ENCODE data around the gene ASTL. TPM values are rescaled to one million over a fixed set of nuclear protein-coding genes. Genes with fewer than 3 reads are reported as not detected.

Gene ASTL
- total and polyA plus RNA-seq, 12 donors, result 0.16 TPM; not detected in 11

DNA sequence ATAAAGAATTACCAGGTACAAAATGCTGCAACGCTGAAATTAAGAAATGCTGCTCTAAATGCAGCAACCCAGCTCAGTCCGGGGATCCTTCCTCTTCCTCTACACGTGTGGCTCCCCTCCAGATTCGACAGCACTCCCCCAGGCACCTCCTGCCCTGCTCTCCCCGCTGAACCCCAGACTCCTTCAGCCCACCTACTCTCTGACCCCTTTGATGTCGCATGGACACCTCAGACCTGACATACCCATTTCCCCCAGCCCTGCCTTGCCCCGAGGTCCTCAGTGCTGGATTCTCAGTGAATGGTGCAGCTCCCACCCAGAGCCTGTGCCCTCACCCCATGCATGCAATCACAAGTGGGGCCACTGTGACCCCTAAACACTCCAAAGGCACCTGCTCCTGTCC is 17.3 kb downstream of the ASTL start:
- Histone ChIP-seq H3K4me1 (peaks cover 0 to 12% (median 8%) of the 10 kb centered on the region in 9 donors), H3K9me3 (no peaks in the 10 kb centered on the region), H3K27ac (no peak overlapping the region), H3K36me3 (no peaks in the 10 kb centered on the region), H3K27me3 (peaks cover 0 to 51% (median 25%) of the 10 kb centered on the region in 7 donors), H3K4me3 (no peak overlapping the region)
- ATAC-seq (no peak), DNase-seq (no peak)
- WGBS, 2 donors, result 61 to 74% methylated on average over 7 of the region's 7 CpGs
- TF ChIP-seq, protein P1, sequence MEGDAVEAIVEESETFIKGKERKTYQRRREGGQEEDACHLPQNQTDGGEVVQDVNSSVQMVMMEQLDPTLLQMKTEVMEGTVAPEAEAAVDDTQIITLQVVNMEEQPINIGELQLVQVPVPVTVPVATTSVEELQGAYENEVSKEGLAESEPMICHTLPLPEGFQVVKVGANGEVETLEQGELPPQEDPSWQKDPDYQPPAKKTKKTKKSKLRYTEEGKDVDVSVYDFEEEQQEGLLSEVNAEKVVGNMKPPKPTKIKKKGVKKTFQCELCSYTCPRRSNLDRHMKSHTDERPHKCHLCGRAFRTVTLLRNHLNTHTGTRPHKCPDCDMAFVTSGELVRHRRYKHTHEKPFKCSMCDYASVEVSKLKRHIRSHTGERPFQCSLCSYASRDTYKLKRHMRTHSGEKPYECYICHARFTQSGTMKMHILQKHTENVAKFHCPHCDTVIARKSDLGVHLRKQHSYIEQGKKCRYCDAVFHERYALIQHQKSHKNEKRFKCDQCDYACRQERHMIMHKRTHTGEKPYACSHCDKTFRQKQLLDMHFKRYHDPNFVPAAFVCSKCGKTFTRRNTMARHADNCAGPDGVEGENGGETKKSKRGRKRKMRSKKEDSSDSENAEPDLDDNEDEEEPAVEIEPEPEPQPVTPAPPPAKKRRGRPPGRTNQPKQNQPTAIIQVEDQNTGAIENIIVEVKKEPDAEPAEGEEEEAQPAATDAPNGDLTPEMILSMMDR (IDR thresholded peaks at IDR 0.05), result no peak
- intact Hi-C loops (cut with DNase I), result no loop called here

GRCh38 chr2:96120091-96120720 is 18.1 kb downstream of the ASTL start:
- Histone ChIP-seq H3K27me3 (peaks cover 0 to 59% (median 28%) of the 10 kb centered on the region in 7 donors), H3K36me3 (no peaks in the 10 kb centered on the region), H3K4me3 (no peak overlapping the region), H3K9me3 (no peaks in the 10 kb centered on the region), H3K4me1 (peaks cover 0 to 20% (median 10%) of the 10 kb centered on the region in 9 donors), H3K27ac (no peak overlapping the region)
- ATAC-seq, result no peak
- no peak for DNase-seq
- TF ChIP-seq, protein P1 (IDR thresholded peaks at IDR 0.05), result no peak
- intact Hi-C loops (cut with DNase I), result no loop called here
- 48 to 50% methylated on average over 11 of the region's 11 CpGs for WGBS, 2 donors

DNA sequence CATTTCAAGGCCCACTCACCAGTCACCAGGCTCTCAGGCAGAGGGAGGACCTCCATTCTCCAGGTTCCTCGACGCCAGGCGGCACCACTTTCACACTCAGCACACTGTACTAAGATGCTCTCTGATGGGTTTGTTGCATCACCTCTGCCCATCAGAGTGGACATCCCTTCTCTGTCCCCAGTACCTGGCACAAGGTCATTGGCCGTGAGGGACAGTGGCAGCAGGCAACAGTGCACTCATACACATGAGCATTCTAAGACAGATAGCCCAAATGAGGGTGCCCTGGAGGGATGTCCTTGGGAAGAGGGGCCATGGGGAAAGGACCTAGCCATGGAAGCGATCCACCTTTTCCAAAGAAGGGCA is 18.9 kb downstream of the ASTL start:
- H3K9me3 ChIP-seq, result no peaks in the 10 kb centered on the region
- TF ChIP-seq, protein P1 (IDR thresholded peaks at IDR 0.05), result no peak
- no peak overlapping the region for H3K27ac ChIP-seq
- no peaks in the 10 kb centered on the region for H3K36me3 ChIP-seq
- H3K27me3 ChIP-seq, result peaks cover 0 to 62% (median 28%) of the 10 kb centered on the region in 7 donors
- peaks cover 0 to 25% (median 12%) of the 10 kb centered on the region in 9 donors for H3K4me1 ChIP-seq
- intact Hi-C loops (cut with DNase I), result loop anchor here in 7 of 10 donors (5.0 to 10.0 kb wide), 5 partner anchors 37 to 95 kb away; no protein-coding TSS in a partner anchor
- WGBS, 2 donors, result 96 to 99% methylated on average over 5 of the region's 5 CpGs
- H3K4me3 ChIP-seq, result no peak overlapping the region
- ATAC-seq, result no peak
- no peak for DNase-seq

- no peak overlapping the region for H3K4me3 ChIP-seq
- intact Hi-C loops (cut with DNase I), result loop anchor here in 7 of 10 donors (5.0 to 10.0 kb wide), 5 partner anchors 37 to 94 kb away; no protein-coding TSS in a partner anchor
- H3K9me3 ChIP-seq, result no peaks in the 10 kb centered on the region
- no peak overlapping the region for H3K27ac ChIP-seq
- no peak for DNase-seq
- no peak for ATAC-seq
- WGBS, 2 donors, result 87 to 92% methylated on average over 13 of the region's 13 CpGs
- H3K4me1 ChIP-seq, result peaks cover 0 to 31% (median 12%) of the 10 kb centered on the region in 9 donors
- no peaks in the 10 kb centered on the region for H3K36me3 ChIP-seq
- peaks cover 0 to 62% (median 28%) of the 10 kb centered on the region in 7 donors for H3K27me3 ChIP-seq
- TF ChIP-seq, protein P1 (IDR thresholded peaks at IDR 0.05), result no peak
Measured at GRCh38 chr2:96118698-96119388, 19.5 kb downstream of the ASTL start.

Data from heart right ventricle (tissue), 16 donors.